GM19025 (cell line): ENCODE results near the gene STEAP4.

Experiments
- ATAC-seq: cut with Tn5 transposase; IDR thresholded peaks from one replicate; pipeline ENCODE4 v1.9.1; 2021; ENCODE audit warnings: mild to moderate bottlenecking, low read depth, moderate library complexity; ENCODE audit not compliant: unreplicated experiment

Gene STEAP4

DNA sequence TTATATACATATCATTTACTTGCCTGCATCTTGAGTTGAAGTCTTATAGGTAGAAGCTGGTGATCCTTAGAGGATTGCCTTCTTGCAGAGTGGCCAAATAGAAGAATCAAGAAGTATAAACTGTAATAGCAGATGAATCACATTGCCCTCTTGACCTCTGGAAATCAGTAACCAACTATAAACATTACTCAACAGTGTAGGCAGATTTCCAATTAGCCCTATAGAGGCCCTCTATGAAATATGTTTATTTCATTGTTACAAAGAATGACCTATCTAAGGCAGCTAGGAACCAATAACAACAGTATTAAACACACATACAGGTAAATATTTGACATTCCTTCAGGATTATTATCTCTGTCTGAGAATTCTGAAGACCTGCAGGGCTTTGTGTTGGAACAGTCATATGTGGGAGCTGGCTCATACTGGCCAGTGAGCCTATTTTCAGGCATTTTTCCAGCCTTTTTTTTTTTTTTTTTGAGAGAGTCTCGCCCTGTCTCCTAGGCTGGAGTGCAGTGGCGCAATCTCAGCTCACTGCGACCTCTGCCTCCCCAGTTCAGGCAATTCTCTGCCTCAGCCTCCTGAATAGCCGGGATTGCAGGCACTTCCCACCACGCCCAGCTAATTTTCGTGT, 79.7 kb downstream of the STEAP4 start:
- no peak for ATAC-seq

DNA sequence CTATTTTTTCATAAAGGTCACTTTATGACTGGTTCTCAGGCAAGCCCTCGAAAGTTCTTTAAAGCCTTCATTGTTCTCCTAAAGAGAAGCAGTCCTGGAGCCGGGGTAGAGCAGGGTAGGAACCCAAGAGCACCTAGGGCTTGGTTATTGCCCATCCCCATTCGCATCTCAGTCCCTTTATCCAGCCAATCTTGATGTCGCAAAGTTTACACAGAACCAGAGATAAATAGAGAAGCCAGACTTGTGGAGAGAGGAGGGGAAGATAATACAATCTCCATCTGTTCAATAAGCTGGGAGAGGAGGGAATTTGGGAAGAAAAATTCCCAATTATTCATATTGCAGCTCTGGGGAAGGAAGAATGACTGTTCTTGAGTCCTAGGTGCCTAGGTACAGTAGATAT, 80.5 kb downstream of the STEAP4 start:
- no peak for ATAC-seq

DNA sequence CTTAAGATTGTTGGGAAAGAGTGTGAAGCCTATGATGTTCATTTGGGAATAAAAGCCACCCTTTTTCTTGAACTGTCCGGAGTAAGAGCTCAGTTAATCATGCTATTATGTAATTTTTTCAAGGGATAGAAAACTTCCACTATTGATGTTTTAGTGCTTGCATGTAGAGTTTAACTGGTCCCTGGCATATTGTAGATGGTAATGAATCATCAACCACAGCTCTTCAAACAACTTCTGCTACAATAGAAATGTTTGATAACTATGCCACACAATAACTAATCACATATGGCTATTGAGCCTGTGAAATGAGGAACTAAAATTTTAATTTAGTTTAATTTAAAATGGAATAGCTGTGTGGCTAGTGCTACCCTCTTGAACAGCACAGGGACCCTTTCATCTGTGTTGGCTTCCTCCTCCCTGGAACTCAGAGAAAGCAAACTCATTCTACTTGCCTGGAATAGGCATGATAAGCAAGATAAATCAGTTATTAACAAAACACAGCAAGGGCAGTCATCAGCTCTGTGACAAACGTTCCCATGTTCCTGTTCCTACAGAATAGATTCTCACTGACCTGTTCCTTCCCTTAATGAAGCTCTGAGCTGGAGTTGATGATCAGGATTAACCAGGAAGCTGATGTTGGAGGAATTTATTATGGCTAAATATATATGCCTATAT, 82.0 kb downstream of the STEAP4 start:
- no peak for ATAC-seq

DNA sequence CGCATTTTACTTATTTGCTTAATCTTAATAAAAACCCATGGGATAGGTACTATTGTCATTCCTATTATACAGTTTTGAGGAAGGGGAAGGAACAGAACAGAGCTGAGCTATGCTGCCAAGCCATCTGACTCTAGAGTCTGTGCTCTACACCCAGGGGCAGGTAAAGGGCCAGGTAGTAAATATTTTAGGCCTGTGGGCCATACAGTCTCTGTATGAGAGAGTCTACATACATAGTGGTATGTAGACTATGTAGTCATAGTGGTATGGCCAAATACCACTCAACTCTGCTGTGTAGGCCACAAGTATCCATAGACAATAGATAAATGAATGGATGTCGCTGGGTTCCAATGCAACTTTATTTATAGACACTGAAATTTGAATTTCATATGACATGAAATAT, 83.4 kb downstream of the STEAP4 start:
- ATAC-seq, result no peak
